Nephron (organoid): ENCODE measurements around the gene BMP6.
"Not testable (repeated sequence)": the region's sequence is repeated elsewhere in the genome, so short reads cannot be mapped to it uniquely, and the experiment has no call there.

Experiments
- H3K27ac Mint-ChIP-seq, 3 experiments: 2 replicates each; pipeline ENCODE4 v1.8.0; 2020; ENCODE audit warnings: mixed read lengths in 3 of 3, mild to moderate bottlenecking in 2 of 3, moderate library complexity in 1 of 3
- H3K27me3 Mint-ChIP-seq: 2 replicates; pipeline ENCODE4 v1.8.0; 2021; ENCODE audit warnings: low read depth, mild to moderate bottlenecking, moderate library complexity, mixed read lengths
- H3K36me3 Mint-ChIP-seq: 2 replicates; pipeline ENCODE4 v1.8.0; 2020; ENCODE audit warnings: low read depth, mixed read lengths
- H3K4me1 Mint-ChIP-seq: 2 replicates; pipeline ENCODE4 v1.8.0; 2020; ENCODE audit warnings: mixed read lengths
- H3K4me3 Mint-ChIP-seq, 3 experiments: 2 replicates each; pipeline ENCODE4 v1.8.0; 2020; ENCODE audit warnings: mild to moderate bottlenecking in 3 of 3, mixed read lengths in 3 of 3, moderate library complexity in 2 of 3
- H3K9me3 Mint-ChIP-seq: 2 replicates; pipeline ENCODE4 v1.8.0; 2020; ENCODE audit warnings: mixed read lengths
- TF ChIP-seq, protein P1 (sequence below), 3 experiments: fragments of 200-600 bp; sonication (generic); IDR thresholded peaks; one replicate each; pipeline ENCODE4 v1.5.0; 2021; ENCODE audit warnings: antibody characterized with exemption in 3 of 3; ENCODE audit not compliant: unreplicated experiment in 3 of 3

The BMP6 gene

DNA sequence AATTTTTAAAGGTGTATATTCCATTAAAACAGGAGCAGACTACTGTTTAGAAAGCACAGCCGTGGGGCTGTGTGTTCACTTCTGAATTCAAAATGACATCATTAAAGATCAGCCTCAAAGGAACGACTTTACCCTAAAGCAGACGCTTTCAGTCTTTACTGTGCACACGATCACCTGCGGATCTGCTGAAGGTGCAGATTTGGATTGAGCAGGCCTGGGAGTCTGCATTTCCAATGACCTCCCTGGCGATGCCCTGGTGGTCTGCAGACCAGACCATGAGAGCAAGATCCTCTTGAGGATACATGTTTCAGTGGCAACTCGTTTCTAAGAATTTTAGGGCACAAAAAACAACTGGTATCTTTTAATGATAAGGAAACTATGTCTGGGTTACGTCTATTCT, 157.5 kb downstream of the BMP6 start:
- Mint-ChIP-seq H3K9me3 (no peaks in the 10 kb centered on the region), H3K36me3 (peaks cover 78% of the 10 kb centered on the region), H3K4me1 (no peaks in the 10 kb centered on the region), H3K27me3 (no peaks in the 10 kb centered on the region), H3K27ac (peak overlapping the region; percentile 61 to 98 (median 73)), H3K4me3 (no peak overlapping the region)
- TF ChIP-seq, protein P1, sequence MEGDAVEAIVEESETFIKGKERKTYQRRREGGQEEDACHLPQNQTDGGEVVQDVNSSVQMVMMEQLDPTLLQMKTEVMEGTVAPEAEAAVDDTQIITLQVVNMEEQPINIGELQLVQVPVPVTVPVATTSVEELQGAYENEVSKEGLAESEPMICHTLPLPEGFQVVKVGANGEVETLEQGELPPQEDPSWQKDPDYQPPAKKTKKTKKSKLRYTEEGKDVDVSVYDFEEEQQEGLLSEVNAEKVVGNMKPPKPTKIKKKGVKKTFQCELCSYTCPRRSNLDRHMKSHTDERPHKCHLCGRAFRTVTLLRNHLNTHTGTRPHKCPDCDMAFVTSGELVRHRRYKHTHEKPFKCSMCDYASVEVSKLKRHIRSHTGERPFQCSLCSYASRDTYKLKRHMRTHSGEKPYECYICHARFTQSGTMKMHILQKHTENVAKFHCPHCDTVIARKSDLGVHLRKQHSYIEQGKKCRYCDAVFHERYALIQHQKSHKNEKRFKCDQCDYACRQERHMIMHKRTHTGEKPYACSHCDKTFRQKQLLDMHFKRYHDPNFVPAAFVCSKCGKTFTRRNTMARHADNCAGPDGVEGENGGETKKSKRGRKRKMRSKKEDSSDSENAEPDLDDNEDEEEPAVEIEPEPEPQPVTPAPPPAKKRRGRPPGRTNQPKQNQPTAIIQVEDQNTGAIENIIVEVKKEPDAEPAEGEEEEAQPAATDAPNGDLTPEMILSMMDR (IDR thresholded peaks at IDR 0.05; ENCODE audit: unreplicated experiment in 3 of 3), result no peak

DNA sequence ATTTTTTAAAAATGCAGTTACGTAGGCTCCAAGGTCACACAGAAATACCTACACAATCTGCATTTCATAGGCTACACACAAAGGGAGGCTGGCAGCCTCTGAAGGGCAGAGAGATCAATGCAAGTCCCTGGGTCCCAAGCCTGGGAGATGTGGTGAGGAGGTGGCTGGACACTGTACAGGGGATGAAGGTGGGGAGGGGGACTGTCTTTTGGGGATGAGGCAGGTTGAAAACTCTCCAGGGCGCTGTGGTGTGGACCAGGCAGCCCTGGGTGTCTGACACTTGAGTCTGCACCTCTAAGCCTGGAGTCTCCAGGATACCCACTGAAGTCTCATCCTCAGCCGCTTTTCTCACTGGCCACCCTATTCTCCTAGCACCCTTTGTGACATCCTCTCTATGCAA, 160.2 kb downstream of the BMP6 start:
- Mint-ChIP-seq H3K27me3 (no peaks in the 10 kb centered on the region), H3K27ac (no peak overlapping the region), H3K36me3 (peaks cover 88% of the 10 kb centered on the region), H3K9me3 (no peaks in the 10 kb centered on the region), H3K4me1 (no peaks in the 10 kb centered on the region), H3K4me3 (no peak overlapping the region)
- TF ChIP-seq, protein P1 (IDR thresholded peaks at IDR 0.05; ENCODE audit: unreplicated experiment in 3 of 3), result no peak

DNA sequence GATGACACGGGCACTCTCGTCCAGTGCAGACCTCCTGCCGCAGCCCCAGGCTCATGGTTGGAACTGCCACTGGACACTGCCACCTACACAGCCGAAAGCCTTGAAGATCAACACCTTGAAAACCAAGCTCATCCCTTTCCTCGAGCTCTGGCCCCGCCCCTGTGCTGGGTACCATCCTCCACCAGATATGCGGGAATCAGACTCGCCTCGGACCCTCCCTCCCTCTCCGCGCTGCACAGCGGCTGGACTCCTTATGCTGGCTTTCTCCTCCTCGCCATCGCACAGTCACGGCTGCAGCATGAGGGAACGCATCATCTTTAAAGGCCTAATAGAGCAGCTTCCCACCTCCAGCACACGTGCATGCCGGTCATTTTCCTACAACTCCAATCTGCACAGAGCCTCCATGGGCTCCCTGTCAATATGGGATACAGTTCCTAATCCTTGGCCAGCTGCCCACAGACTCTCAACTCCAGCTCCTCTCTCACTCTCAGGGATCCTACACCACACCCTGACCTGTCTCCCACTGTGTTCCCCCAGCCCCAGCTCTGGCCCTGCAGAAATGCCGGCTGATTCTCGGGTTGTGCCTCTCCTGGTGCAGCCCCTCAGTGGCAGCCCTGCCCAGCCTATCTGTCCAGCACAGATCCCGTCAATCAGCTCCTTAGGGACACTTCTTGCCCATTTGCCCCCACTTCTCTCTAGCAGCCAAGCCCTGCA, 161.5 kb downstream of the BMP6 start:
- no peak overlapping the region for H3K4me3 Mint-ChIP-seq
- no peaks in the 10 kb centered on the region for H3K9me3 Mint-ChIP-seq
- H3K27me3 Mint-ChIP-seq, result no peaks in the 10 kb centered on the region
- H3K27ac Mint-ChIP-seq, result no peak overlapping the region
- no peaks in the 10 kb centered on the region for H3K4me1 Mint-ChIP-seq
- TF ChIP-seq, protein P1 (IDR thresholded peaks at IDR 0.05; ENCODE audit: unreplicated experiment in 3 of 3), result no peak
- H3K36me3 Mint-ChIP-seq, result peaks cover 91% of the 10 kb centered on the region

DNA sequence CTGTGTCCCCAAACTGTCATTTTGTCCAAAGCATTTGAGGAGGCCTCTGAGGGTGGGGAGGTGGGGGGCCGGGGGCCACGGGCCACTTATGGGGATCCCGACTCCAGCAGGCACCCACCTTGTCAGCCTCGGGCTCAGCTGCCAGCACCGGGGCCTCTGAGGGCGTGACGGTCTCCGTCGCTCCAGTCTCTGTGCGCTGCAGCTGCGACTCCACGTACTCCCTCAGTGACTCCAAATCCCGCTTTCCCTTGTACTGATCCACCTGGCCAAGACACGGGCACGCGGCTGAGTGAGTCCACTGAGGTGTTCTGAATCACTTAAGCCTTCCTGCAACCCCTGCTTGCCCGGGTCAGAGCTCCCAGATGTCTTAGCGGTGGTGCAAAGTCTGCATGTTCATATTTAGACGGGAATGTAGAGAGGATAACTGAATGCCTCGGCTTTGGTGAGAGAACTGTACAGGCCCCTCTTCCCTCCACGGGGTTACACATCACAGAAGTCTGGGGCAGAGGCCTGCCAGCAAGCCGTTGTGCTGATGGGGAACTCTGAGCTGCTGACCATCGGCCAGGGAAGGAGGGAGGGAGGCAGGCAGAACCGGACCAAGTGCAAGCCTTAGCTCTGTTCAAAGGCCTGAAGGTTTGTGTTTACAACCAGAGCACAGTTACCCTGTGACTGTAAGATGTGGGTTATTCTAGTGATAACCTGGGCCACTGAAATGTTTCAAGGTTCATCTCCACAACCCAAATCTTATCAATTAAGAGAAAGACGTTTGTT, 162.9 kb downstream of the BMP6 start:
- TF ChIP-seq, protein P1 (IDR thresholded peaks at IDR 0.05; ENCODE audit: unreplicated experiment in 3 of 3), result no peak
- Mint-ChIP-seq H3K4me1 (no peaks in the 10 kb centered on the region), H3K4me3 (no peak overlapping the region), H3K9me3 (no peaks in the 10 kb centered on the region), H3K27me3 (no peaks in the 10 kb centered on the region), H3K27ac (no peak overlapping the region), H3K36me3 (peaks cover 89% of the 10 kb centered on the region)

DNA sequence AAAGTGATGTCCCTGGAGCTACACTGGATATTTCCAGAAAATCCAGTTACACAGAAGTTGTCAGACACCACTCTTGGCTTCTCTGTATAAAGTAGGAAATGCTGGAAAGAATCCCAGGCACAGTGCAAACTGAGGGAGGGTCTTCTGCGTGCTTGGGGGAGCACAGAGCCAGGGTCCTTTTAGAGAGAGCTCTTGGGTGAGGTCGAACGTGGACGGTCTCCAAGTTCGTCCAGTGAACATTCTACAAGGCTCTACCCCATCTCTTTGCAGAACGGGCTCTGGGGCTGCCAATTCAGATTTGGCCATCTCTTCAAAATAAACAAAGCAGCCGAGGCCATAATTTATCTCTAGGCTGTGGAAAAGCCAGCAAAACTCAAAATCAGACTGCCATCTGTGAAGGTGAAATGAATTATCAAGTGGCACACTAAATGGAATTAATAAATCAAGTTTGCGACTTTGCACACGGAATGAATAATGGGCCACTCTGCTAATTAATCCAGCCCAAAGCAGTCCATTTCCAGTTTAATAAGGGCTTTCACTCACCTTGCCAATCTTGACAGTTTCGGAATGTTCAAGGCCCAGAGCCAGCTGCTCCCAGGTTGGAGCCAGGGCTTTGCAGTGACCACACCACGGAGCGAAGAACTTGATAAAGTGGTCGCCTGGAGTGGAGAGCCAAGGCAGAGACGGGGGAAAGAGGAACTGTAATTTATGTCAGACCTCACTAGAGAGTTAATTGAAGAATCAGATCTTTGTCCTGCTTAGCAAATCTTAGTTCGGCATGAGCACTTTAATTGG, 165.4 kb downstream of the BMP6 start:
- Mint-ChIP-seq H3K4me1 (no peaks in the 10 kb centered on the region), H3K9me3 (no peaks in the 10 kb centered on the region), H3K27ac (no peak overlapping the region), H3K4me3 (no peak overlapping the region), H3K36me3 (peaks cover 85% of the 10 kb centered on the region), H3K27me3 (no peaks in the 10 kb centered on the region)
- TF ChIP-seq, protein P1 (IDR thresholded peaks at IDR 0.05; ENCODE audit: unreplicated experiment in 3 of 3), result no peak

DNA sequence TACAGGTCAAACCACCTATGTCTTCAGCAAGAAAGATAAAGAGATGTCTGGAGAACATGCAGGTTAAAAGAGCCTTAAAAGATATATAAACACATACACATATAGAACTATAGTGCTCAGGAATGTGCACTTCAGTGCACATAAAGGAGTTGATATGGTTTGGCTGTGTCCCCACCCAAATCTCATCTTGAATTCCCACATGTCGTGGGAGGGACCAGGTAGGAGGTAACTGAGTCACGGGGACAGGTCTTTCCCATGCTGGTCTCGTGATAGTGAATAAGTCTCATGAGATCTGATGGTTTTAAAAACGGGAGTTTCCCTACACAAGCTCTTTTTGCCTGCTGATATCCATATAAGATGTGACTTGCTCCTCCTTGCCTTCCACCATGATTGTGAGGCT, 166.5 kb downstream of the BMP6 start:
- not testable (repeated sequence) for H3K9me3 Mint-ChIP-seq, H3K4me3 Mint-ChIP-seq, H3K27me3 Mint-ChIP-seq, H3K4me1 Mint-ChIP-seq, H3K27ac Mint-ChIP-seq
- peaks cover 82% of the 10 kb centered on the region for H3K36me3 Mint-ChIP-seq
